Endodermal cell (in vitro differentiated cells): ENCODE data around the gene NGEF. TPM values are rescaled to one million over a fixed set of nuclear protein-coding genes. Genes with fewer than 3 reads are reported as not detected.
"Not testable (repeated sequence)": the region's sequence is repeated elsewhere in the genome, so short reads cannot be mapped to it uniquely, and the experiment has no call there.

Experiments
- DNase-seq: peaks from one replicate; pipeline ENCODE4 v3.0.0-alpha.2; 2017
- H3K27ac ChIP-seq: 2 replicates; pipeline ENCODE4 v1.5.1; 2013; ENCODE audit warnings: mild to moderate bottlenecking, low read depth, low read length, moderate library complexity
- H3K27me3 ChIP-seq: 2 replicates; pipeline ENCODE4 v1.6.1; 2013; ENCODE audit warnings: mild to moderate bottlenecking, low read length, moderate library complexity; ENCODE audit not compliant: insufficient read depth, control insufficient read depth, poor library complexity, severe bottlenecking
- H3K36me3 ChIP-seq: 2 replicates; pipeline ENCODE4 v1.7.0; 2013; ENCODE audit warnings: mild to moderate bottlenecking, low read length, moderate library complexity; ENCODE audit not compliant: control insufficient read depth, insufficient read depth
- H3K4me1 ChIP-seq: one replicate; pipeline ENCODE4 v1.7.0; 2013; ENCODE audit warnings: low read length; ENCODE audit not compliant: control insufficient read depth, insufficient read depth
- H3K4me3 ChIP-seq: 2 replicates; pipeline ENCODE4 v1.5.1; 2013; ENCODE audit warnings: mild to moderate bottlenecking, low read length, moderate library complexity
- H3K9ac ChIP-seq: 2 replicates; pipeline ENCODE4 v1.6.1; 2013; ENCODE audit warnings: mild to moderate bottlenecking, low read length, moderate library complexity; ENCODE audit not compliant: poor library complexity, severe bottlenecking; ENCODE audit errors: extremely low read depth
- H3K9me3 ChIP-seq: 2 replicates; pipeline ENCODE4 v1.6.1; 2013; ENCODE audit warnings: mild to moderate bottlenecking, low read length, moderate library complexity; ENCODE audit not compliant: control insufficient read depth
- H3K27ac Mint-ChIP-seq: 2 replicates; pipeline ENCODE4 v1.8.0; 2020; ENCODE audit warnings: mixed read lengths
- H3K27me3 Mint-ChIP-seq: 2 replicates; pipeline ENCODE4 v1.8.0; 2021; ENCODE audit warnings: mild to moderate bottlenecking, mixed read lengths; ENCODE audit not compliant: insufficient read depth
- H3K36me3 Mint-ChIP-seq: 2 replicates; pipeline ENCODE4 v1.8.0; 2020; ENCODE audit warnings: low read depth, mixed read lengths
- H3K4me1 Mint-ChIP-seq: 2 replicates; pipeline ENCODE4 v1.8.0; 2020; ENCODE audit warnings: mixed read lengths
- H3K4me3 Mint-ChIP-seq: 2 replicates; pipeline ENCODE4 v1.8.0; 2020; ENCODE audit warnings: mild to moderate bottlenecking, moderate library complexity, mixed read lengths
- H3K9me3 Mint-ChIP-seq: 2 replicates; pipeline ENCODE4 v1.8.0; 2020; ENCODE audit warnings: mild to moderate bottlenecking, mixed read lengths
- WGBS, 2 experiments: methylation state at CpG; one replicate each; pipeline versions ENCODE4 v1.1.5 to v1.1.7; 2013; ENCODE audit warnings: missing lambda C conversion rate in 2 of 2, mixed read lengths in 1 of 2; ENCODE audit not compliant: insufficient coverage in 1 of 2, insufficient read length in 1 of 2; 5-methylcytosine and 5-hydroxymethylcytosine counted together
- total RNA-seq, 2 donors: library from RNA; stranded (reverse); fragmentation: NEBNext Ultra II Directional in 1 of 2; extraction: Animal tissue kit (Norgen Biotek cat#: 25700) in 1 of 2; gene quantifications; 2 replicates in 1 of 2; 3 replicates in 1 of 2; pipeline ENCODE4 v1.2.1, GENCODE V29; 2021
- TF ChIP-seq, protein P1 (sequence below): fragments of 200-600 bp; sonication (generic); conservative IDR thresholded peaks from 2 replicates; pipeline ENCODE4 v1.5.0; 2021; ENCODE audit warnings: antibody characterized with exemption, mild to moderate bottlenecking

The NGEF gene
- total RNA-seq, 2 donors from 2014 or later: 1.8 to 2.9 TPM

DNA sequence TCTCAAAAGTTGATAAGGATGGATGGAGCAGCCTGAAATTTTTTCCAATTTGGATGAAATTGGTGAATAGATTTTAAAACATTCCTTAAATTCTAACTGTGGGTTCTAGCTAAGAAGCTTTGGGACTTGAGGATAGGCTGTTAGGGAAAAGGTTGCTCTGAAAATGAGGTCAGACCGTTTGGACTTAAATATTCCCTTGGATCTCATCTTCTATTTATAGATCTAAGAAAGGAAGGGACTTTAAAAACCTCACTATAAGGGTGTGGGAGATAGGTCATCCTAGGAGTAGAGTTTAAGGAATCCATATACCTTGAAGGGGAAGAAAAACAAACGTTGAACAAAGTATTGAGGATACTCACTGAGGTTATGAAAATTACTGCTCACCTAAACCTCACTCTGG lies 160.4 kb downstream of the NGEF start:
- H3K36me3 ChIP-seq: peaks cover 84% of the 10 kb centered on the region
- TF ChIP-seq, protein P1, sequence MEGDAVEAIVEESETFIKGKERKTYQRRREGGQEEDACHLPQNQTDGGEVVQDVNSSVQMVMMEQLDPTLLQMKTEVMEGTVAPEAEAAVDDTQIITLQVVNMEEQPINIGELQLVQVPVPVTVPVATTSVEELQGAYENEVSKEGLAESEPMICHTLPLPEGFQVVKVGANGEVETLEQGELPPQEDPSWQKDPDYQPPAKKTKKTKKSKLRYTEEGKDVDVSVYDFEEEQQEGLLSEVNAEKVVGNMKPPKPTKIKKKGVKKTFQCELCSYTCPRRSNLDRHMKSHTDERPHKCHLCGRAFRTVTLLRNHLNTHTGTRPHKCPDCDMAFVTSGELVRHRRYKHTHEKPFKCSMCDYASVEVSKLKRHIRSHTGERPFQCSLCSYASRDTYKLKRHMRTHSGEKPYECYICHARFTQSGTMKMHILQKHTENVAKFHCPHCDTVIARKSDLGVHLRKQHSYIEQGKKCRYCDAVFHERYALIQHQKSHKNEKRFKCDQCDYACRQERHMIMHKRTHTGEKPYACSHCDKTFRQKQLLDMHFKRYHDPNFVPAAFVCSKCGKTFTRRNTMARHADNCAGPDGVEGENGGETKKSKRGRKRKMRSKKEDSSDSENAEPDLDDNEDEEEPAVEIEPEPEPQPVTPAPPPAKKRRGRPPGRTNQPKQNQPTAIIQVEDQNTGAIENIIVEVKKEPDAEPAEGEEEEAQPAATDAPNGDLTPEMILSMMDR: no peak
- Mint-ChIP-seq H3K27ac (no peak overlapping the region), H3K4me3 (no peak overlapping the region), H3K9me3 (no peaks in the 10 kb centered on the region), H3K27me3 (no peaks in the 10 kb centered on the region), H3K36me3 (peaks cover 62% of the 10 kb centered on the region), H3K4me1 (no peaks in the 10 kb centered on the region)
- no peak for DNase-seq
- no peaks in the 10 kb centered on the region for H3K9me3 ChIP-seq
- H3K27ac ChIP-seq: no peak overlapping the region
- WGBS, 2 experiments: 96% methylated on average over 2 of the region's 2 CpGs; no CpG with 5 or more reads in 1 of the 2 experiments
- no peak overlapping the region for H3K9ac ChIP-seq
- H3K4me1 ChIP-seq: no peaks in the 10 kb centered on the region
- no peak overlapping the region for H3K4me3 ChIP-seq
- no peaks in the 10 kb centered on the region for H3K27me3 ChIP-seq

DNA sequence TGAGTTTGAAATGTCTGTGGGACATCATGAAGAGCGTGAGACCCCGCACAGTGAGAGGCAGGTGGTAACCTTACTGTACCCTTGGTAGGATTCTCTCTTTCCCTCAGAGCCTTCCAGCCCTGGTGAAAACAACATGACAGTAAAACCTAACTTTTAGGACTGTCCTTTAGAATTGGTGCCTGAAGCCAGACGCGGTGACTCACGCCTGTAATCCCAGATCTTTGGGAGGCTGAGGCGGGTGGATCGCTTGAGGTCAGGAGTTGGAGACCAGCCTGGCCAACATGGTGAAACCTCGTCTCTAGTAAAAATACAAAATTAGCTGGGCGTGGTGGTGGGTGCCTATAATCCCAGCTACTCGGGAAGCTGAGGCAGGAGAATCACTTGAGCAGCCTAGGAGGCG lies 161.0 kb downstream of the NGEF start:
- not testable (repeated sequence) for H3K27ac Mint-ChIP-seq, H3K27ac ChIP-seq, H3K27me3 ChIP-seq, H3K4me3 Mint-ChIP-seq, H3K4me3 ChIP-seq, H3K4me1 ChIP-seq, H3K4me1 Mint-ChIP-seq, H3K9ac ChIP-seq, H3K27me3 Mint-ChIP-seq, DNase-seq, H3K9me3 Mint-ChIP-seq, H3K9me3 ChIP-seq
- H3K36me3 Mint-ChIP-seq: peaks cover 62% of the 10 kb centered on the region
- 93 to 96% methylated on average over 7 to 11 of the region's 11 CpGs for WGBS, 2 experiments
- H3K36me3 ChIP-seq: peaks cover 84% of the 10 kb centered on the region

DNA sequence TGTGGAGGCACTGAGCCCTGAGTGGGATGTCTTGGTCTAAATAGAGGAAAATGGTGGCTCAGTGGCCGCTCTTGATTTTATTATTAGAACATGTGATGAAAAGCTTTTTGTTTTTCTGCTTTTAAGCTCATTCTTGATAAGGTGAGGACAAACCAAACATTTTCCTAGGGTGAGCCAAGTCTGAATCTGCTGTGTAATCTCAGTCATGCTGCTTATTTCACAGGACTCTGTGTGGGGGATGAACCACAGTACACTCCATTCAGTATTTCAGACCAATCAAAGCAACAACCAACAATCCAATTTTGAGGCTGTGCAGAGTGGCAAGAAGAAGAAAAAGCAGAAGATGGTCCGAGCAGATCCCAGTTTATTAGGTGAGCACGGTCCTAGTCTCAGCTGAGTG lies 163.0 kb downstream of the NGEF start:
- Histone ChIP-seq H3K4me1 (no peaks in the 10 kb centered on the region), H3K4me3 (no peak overlapping the region), H3K36me3 (peaks cover 86% of the 10 kb centered on the region), H3K27ac (no peak overlapping the region), H3K9ac (no peak overlapping the region), H3K9me3 (no peaks in the 10 kb centered on the region), H3K27me3 (no peaks in the 10 kb centered on the region)
- H3K27me3 Mint-ChIP-seq: no peaks in the 10 kb centered on the region
- no peak for DNase-seq
- TF ChIP-seq, protein P1: no peak
- H3K4me3 Mint-ChIP-seq: no peak overlapping the region
- 80 to 98% methylated on average over 1 to 3 of the region's 3 CpGs for WGBS, 2 experiments
- H3K9me3 Mint-ChIP-seq: no peaks in the 10 kb centered on the region
- H3K27ac Mint-ChIP-seq: peak overlapping the region; percentile 30
- H3K4me1 Mint-ChIP-seq: no peaks in the 10 kb centered on the region
- H3K36me3 Mint-ChIP-seq: peaks cover 66% of the 10 kb centered on the region

DNA sequence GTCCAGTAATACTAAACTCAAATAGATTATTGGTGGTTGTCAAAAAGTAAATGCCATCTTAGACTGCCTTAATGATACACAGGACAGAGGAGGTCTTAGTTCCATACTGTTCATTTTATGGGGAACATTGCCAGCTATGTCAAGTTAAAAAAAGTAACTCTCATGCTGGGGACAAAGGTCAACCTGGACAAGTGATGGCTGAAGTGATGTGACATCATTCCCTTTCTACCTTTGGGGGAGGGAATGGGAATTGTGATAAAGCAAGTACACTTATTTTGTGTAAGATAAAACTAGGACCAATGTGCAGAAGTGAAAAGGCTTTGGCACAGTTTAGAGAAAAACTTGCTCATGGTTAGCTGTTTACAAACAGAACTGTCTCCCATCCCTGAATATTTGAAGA lies 167.0 kb downstream of the NGEF start:
- H3K4me1 Mint-ChIP-seq: peaks cover 3% of the 10 kb centered on the region
- TF ChIP-seq, protein P1: no peak
- H3K36me3 ChIP-seq: peaks cover 84% of the 10 kb centered on the region

More for the DNA sequence above, 167.0 kb downstream of the NGEF start:
- Histone ChIP-seq H3K27me3 (no peaks in the 10 kb centered on the region), H3K9me3 (no peaks in the 10 kb centered on the region), H3K4me3 (no peak overlapping the region), H3K4me1 (no peaks in the 10 kb centered on the region), H3K27ac (no peak overlapping the region), H3K9ac (no peak overlapping the region)
- H3K36me3 Mint-ChIP-seq: peaks cover 69% of the 10 kb centered on the region
- no peaks in the 10 kb centered on the region for H3K27me3 Mint-ChIP-seq
- no peak overlapping the region for H3K27ac Mint-ChIP-seq
- no peaks in the 10 kb centered on the region for H3K9me3 Mint-ChIP-seq
- no peak overlapping the region for H3K4me3 Mint-ChIP-seq
- no peak for DNase-seq
